GM21447 (cell line): ENCODE measurements around the gene CCL25.
"Not testable (repeated sequence)": the region's sequence is repeated elsewhere in the genome, so short reads cannot be mapped to it uniquely, and the experiment has no call there.

Experiments used
- ATAC-seq: cut with Tn5 transposase; IDR thresholded peaks from one replicate; pipeline ENCODE4 v1.9.1; 2021; ENCODE audit not compliant: unreplicated experiment

Gene CCL25

GRCh38 chr19:8084152-8084551 is 31.6 kb downstream of the CCL25 start:
- ATAC-seq = no peak

GRCh38 chr19:8085598-8086408 is 33.2 kb downstream of the CCL25 start:
- ATAC-seq = no peak

GRCh38 chr19:8086849-8087248 is 34.3 kb downstream of the CCL25 start:
- ATAC-seq = no peak

- no peak for ATAC-seq
Observed at GRCh38 chr19:8087876-8088275, 35.3 kb downstream of the CCL25 start.

- ATAC-seq = no peak
Observed at GRCh38 chr19:8088752-8089663, 36.4 kb downstream of the CCL25 start.

GRCh38 chr19:8089664-8090601 is 37.4 kb downstream of the CCL25 start:
- ATAC-seq = no peak

- no peak for ATAC-seq
Observed at GRCh38 chr19:8090950-8091349, 38.4 kb downstream of the CCL25 start.

- ATAC-seq = no peak
Observed at GRCh38 chr19:8093740-8094139, 41.2 kb downstream of the CCL25 start.

GRCh38 chr19:8094336-8094735 is 41.8 kb downstream of the CCL25 start:
- ATAC-seq = no peak

GRCh38 chr19:8095354-8095886 is 42.9 kb downstream of the CCL25 start:
- no peak for ATAC-seq

- no peak for ATAC-seq
Observed at GRCh38 chr19:8096071-8096470, 43.5 kb downstream of the CCL25 start.

- ATAC-seq = no peak
Observed at GRCh38 chr19:8097198-8097597, 44.6 kb downstream of the CCL25 start.

GRCh38 chr19:8097681-8098567 is 45.4 kb downstream of the CCL25 start:
- ATAC-seq = no peak

GRCh38 chr19:8101311-8101710 is 48.8 kb downstream of the CCL25 start:
- no peak for ATAC-seq

- not testable (repeated sequence) for ATAC-seq
Observed at GRCh38 chr19:8101910-8102309, 49.4 kb downstream of the CCL25 start.

- no peak for ATAC-seq
Observed at GRCh38 chr19:8105471-8105870, 52.9 kb downstream of the CCL25 start.

- ATAC-seq = no peak
Observed at GRCh38 chr19:8107301-8107903, 54.8 kb downstream of the CCL25 start.

- ATAC-seq = no peak
Observed at GRCh38 chr19:8108560-8109445, 56.2 kb downstream of the CCL25 start.
